H1 (cell line): ENCODE measurements around the gene RELCH. TPM values are rescaled to one million over a fixed set of nuclear protein-coding genes. Genes with fewer than 3 reads are reported as not detected.

Experiments used
- CTCF ChIA-PET: fragments of 300-600 bp; sonication (Branson Sonifier 250); formaldehyde crosslinking; loops from one replicate; lab custom pipeline; 2021; ENCODE audit not compliant: partially characterized antibody; lab: Charles Lee
- POLR2A ChIA-PET: fragments of 300-600 bp; sonication (Branson Sonifier 250); formaldehyde crosslinking; loops from one replicate; lab custom pipeline; 2021; ENCODE audit warnings: inconsistent platforms; ENCODE audit not compliant: partially characterized antibody; lab: Charles Lee
- DNase-seq, 2 experiments: peaks; one replicate each; pipeline versions ENCODE4 v3.0.0 to v3.0.0-alpha.2; 2010 to 2022; ENCODE audit warnings: low spot score in 2 of 2, low read depth in 1 of 2, mixed read lengths in 1 of 2
- FAIRE-seq: peaks from 2 replicates; lab custom pipeline; 2011; peaks lifted over from hg19 to GRCh38; lab: Jason Lieb, UNC
- H2AFZ ChIP-seq: 2 replicates; pipeline ENCODE4 v1.8.1; 2012; ENCODE audit warnings: low read length, inconsistent platforms
- H2AK5ac ChIP-seq: 2 replicates; pipeline ENCODE4 v1.6.1; 2013; ENCODE audit warnings: low read depth, low read length
- H2BK120ac ChIP-seq: replicated peaks from 2 replicates; pipeline ENCODE3; 2013; ENCODE audit warnings: low read depth, low read length, inconsistent platforms
- H2BK12ac ChIP-seq: 2 replicates; pipeline ENCODE4 v1.6.1; 2013; ENCODE audit warnings: low read depth, low read length
- H2BK15ac ChIP-seq: 2 replicates; pipeline ENCODE4 v1.6.1; 2013; ENCODE audit warnings: low read length
- H2BK20ac ChIP-seq: 2 replicates; pipeline ENCODE4 v1.6.1; 2013; ENCODE audit warnings: low read length
- H2BK5ac ChIP-seq: 2 replicates; pipeline ENCODE4 v1.6.1; 2013; ENCODE audit warnings: low read depth, low read length
- H3K14ac ChIP-seq: 2 replicates; pipeline ENCODE4 v1.6.1; 2013; ENCODE audit warnings: inconsistent platforms; ENCODE audit not compliant: insufficient read length
- H3K18ac ChIP-seq: 2 replicates; pipeline ENCODE4 v1.6.1; 2013; ENCODE audit warnings: low read length; ENCODE audit errors: extremely low read depth
- H3K23ac ChIP-seq: 2 replicates; pipeline ENCODE4 v1.6.1; 2013; ENCODE audit warnings: inconsistent platforms; ENCODE audit not compliant: insufficient read length
- H3K23me2 ChIP-seq: 2 replicates; pipeline ENCODE4 v1.6.1; 2013; ENCODE audit warnings: low read depth, low read length
- H3K27ac ChIP-seq: 2 replicates; pipeline ENCODE4 v1.6.1; 2011; ENCODE audit warnings: low read depth, low read length, inconsistent platforms
- H3K27me3 ChIP-seq, 4 experiments: replicated peaks in 1 of 4; 1 replicate in 1 of 4; 2 replicates in 3 of 4; pipeline versions ENCODE4 v1.6.1 to v1.8.1; 2011 to 2013; ENCODE audit warnings: low read length in 3 of 4, mild to moderate bottlenecking in 3 of 4, inconsistent platforms in 2 of 4, mixed read lengths in 2 of 4, moderate library complexity in 1 of 4; ENCODE audit not compliant: control insufficient read depth in 3 of 4, insufficient read depth in 3 of 4; ENCODE audit errors: extremely low read depth in 1 of 4
- H3K36me3 ChIP-seq, 4 experiments: 2 replicates each; pipeline versions ENCODE4 v1.6.1 to v1.8.1; 2011 to 2013; ENCODE audit warnings: mild to moderate bottlenecking in 4 of 4, low read length in 3 of 4, moderate library complexity in 2 of 4, control low read depth in 1 of 4, inconsistent platforms in 1 of 4; ENCODE audit not compliant: insufficient read depth in 4 of 4, control insufficient read depth in 2 of 4
- H3K4ac ChIP-seq: replicated peaks from 2 replicates; pipeline ENCODE3; 2013; ENCODE audit warnings: low read length, low read depth, mixed read lengths, inconsistent platforms; ENCODE audit not compliant: insufficient read length
- H3K4me1 ChIP-seq, 4 experiments: replicated peaks in 1 of 4; 1 replicate in 1 of 4; 2 replicates in 3 of 4; pipeline versions ENCODE4 v1.6.1 to v1.8.1; 2011 to 2013; ENCODE audit warnings: low read length in 3 of 4, inconsistent platforms in 2 of 4, mixed read lengths in 1 of 4; ENCODE audit not compliant: insufficient read depth in 4 of 4, control insufficient read depth in 3 of 4
- H3K4me2 ChIP-seq, 2 experiments: 2 replicates each; pipeline versions ENCODE4 v1.6.1 to v1.8.1; 2011 to 2013; ENCODE audit warnings: low read depth in 2 of 2, low read length in 2 of 2, control low read depth in 1 of 2, inconsistent platforms in 1 of 2, mild to moderate bottlenecking in 1 of 2; ENCODE audit not compliant: insufficient read depth in 1 of 2
- H3K4me3 ChIP-seq, 4 experiments: fragments of 200-600, 300-600 bp in 1 of 4; sonication (generic), shearing (Covaris generic), sonication (Bioruptor Twin) in 1 of 4; 2 replicates each; pipeline versions ENCODE4 v1.5.1 to v1.8.1; 2011 to 2016; ENCODE audit warnings: low read length in 4 of 4, low read depth in 3 of 4, control low read depth in 2 of 4, inconsistent platforms in 2 of 4, mild to moderate bottlenecking in 2 of 4, mixed read lengths in 1 of 4, moderate library complexity in 1 of 4; ENCODE audit not compliant: insufficient read depth in 2 of 4; ENCODE audit errors: extremely low read depth in 1 of 4
- H3K56ac ChIP-seq: replicated peaks from 2 replicates; pipeline ENCODE3; 2013; ENCODE audit warnings: low read depth, mild to moderate bottlenecking, mixed read lengths, low read length, inconsistent platforms; ENCODE audit not compliant: insufficient read length
- H3K79me1 ChIP-seq: 2 replicates; pipeline ENCODE4 v1.6.1; 2013; ENCODE audit warnings: low read depth, low read length, control low read depth
- H3K79me2 ChIP-seq, 2 experiments: 2 replicates each; pipeline versions ENCODE4 v1.6.1 to v1.8.1; 2012 to 2013; ENCODE audit warnings: low read length in 2 of 2, mild to moderate bottlenecking in 2 of 2, inconsistent platforms in 1 of 2; ENCODE audit not compliant: insufficient read depth in 2 of 2, control insufficient read depth in 1 of 2
- H3K9ac ChIP-seq, 4 experiments: replicated peaks in 1 of 4; 1 replicate in 1 of 4; 2 replicates in 3 of 4; pipeline versions ENCODE4 v1.6.1 to v1.8.1; 2011 to 2013; ENCODE audit warnings: low read depth in 3 of 4, low read length in 3 of 4, control low read depth in 2 of 4, mild to moderate bottlenecking in 2 of 4, moderate library complexity in 2 of 4, inconsistent platforms in 1 of 4; ENCODE audit errors: extremely low read depth in 1 of 4
- H3K9me3 ChIP-seq, 2 experiments: 2 replicates each; pipeline versions ENCODE4 v1.6.1 to v1.8.1; 2012 to 2013; ENCODE audit warnings: mild to moderate bottlenecking in 2 of 2, moderate library complexity in 2 of 2, control low read depth in 1 of 2, inconsistent platforms in 1 of 2, low read depth in 1 of 2, low read length in 1 of 2, mixed read lengths in 1 of 2; ENCODE audit not compliant: insufficient read depth in 2 of 2
- H4K20me1 ChIP-seq, 2 experiments: replicated peaks in 1 of 2; 2 replicates each; pipeline versions ENCODE3 to v1.8.1; 2011 to 2013; ENCODE audit warnings: inconsistent platforms in 2 of 2, low read length in 2 of 2, mild to moderate bottlenecking in 1 of 2; ENCODE audit not compliant: insufficient read depth in 2 of 2, control insufficient read depth in 1 of 2
- H4K5ac ChIP-seq: 2 replicates; pipeline ENCODE4 v1.6.1; 2013; ENCODE audit warnings: low read length, low read depth, mixed read lengths, inconsistent platforms; ENCODE audit not compliant: insufficient read length
- H4K8ac ChIP-seq: 2 replicates; pipeline ENCODE4 v1.8.0; 2013; ENCODE audit warnings: mild to moderate bottlenecking, moderate library complexity, low read length, inconsistent platforms; ENCODE audit not compliant: insufficient read depth; ENCODE audit errors: extremely low read depth
- H4K91ac ChIP-seq: replicated peaks from 2 replicates; pipeline ENCODE3; 2013; ENCODE audit warnings: low read length, mixed read lengths, inconsistent platforms; ENCODE audit not compliant: insufficient read length
- BCL11A ChIP-seq, 2 experiments: IDR thresholded peaks; one replicate each; pipeline ENCODE4 v1.6.1; 2011; ENCODE audit warnings: low read depth in 2 of 2, low read length in 2 of 2, mild to moderate bottlenecking in 2 of 2
- JUND ChIP-seq: IDR thresholded peaks from 2 replicates; pipeline ENCODE4 v1.6.1; 2011; ENCODE audit warnings: mild to moderate bottlenecking, improper control_type of control experiment, low read length
- RAD21 ChIP-seq, 2 experiments: IDR thresholded peaks in 1 of 2; conservative IDR thresholded peaks in 1 of 2; 2 replicates each; pipeline ENCODE4 v1.6.1; 2011; ENCODE audit warnings: low read depth in 2 of 2, low read length in 2 of 2, improper control_type of control experiment in 1 of 2, inconsistent platforms in 1 of 2, mild to moderate bottlenecking in 1 of 2, moderate library complexity in 1 of 2
- SAP30 ChIP-seq: fragments of 300-600 bp; sonication (generic); IDR thresholded peaks from 2 replicates; pipeline ENCODE4 v1.7.1; 2012; ENCODE audit warnings: low read length, moderate library complexity, mild to moderate bottlenecking, inconsistent platforms; ENCODE audit not compliant: insufficient read depth, insufficient replicate concordance
- WGBS, 2 experiments: shearing (Covaris generic) in 1 of 2; methylation state at CpG; one replicate each; pipeline versions ENCODE4 v1.1.6 to v1.1.7; 2013 to 2015; ENCODE audit warnings: low lambda C conversion rate in 2 of 2, mixed read lengths in 2 of 2, inconsistent platforms in 1 of 2, low coverage in 1 of 2, missing lambda C conversion rate in 1 of 2; ENCODE audit not compliant: insufficient replicate concordance in 2 of 2, insufficient coverage in 1 of 2, insufficient read length in 1 of 2; ENCODE audit errors: extremely low coverage in 1 of 2, missing lambda C conversion rate in 1 of 2; 5-methylcytosine and 5-hydroxymethylcytosine counted together
- polyA plus RNA-seq, 7 experiments: library from polyadenylated mRNA; depleted of rRNA in 3 of 7; stranded (reverse) in 5 of 7; unstranded in 2 of 7; fragments of >200 nt in 5 of 7; fragments of 200-250 nt in 2 of 7; gene quantifications; 1 replicate in 5 of 7; 2 replicates in 1 of 7; 4 replicates in 1 of 7; pipeline versions ENCODE4 v1.2.1 to v1.2.3, GENCODE V29; 2011 to 2013; ENCODE audit warnings: missing spikeins in 2 of 7, mixed read lengths in 2 of 7
- total RNA-seq: library from RNA; stranded (reverse); fragmentation: NEBNext Ultra II Directional; extraction: Animal tissue kit (Norgen Biotek cat#: 25700); gene quantifications from 2 replicates; pipeline ENCODE4 v1.2.1, GENCODE V29; 2021
- TF ChIP-seq, protein P1 (sequence below): IDR thresholded peaks from 2 replicates; pipeline ENCODE4 v1.6.1; 2011; ENCODE audit warnings: low read length, improper control_type of control experiment

Gene RELCH
- total and polyA plus RNA-seq, 2 of the 8 experiments (the other 6 are each of a cell fraction or from before 2014, with no cell fraction given) = 7.3 to 26.9 TPM

DNA sequence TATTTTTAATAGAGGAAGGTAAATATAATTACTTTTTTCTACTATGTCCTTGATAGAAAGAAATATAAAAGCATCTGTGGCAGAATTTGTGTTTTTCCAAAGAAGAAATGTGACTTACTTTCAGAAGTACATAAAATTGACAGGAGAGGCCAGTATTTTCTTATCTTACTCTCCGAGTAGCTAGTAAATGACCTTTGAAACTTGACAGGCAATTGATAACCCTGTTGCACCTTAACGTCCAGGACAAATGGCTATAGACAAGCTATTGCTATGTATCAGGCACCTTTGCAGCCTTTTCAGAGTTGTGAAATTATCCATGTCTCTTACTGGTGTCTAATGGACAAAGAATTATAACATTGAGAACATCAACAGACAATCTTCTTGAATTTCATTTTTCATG lies 75.0 kb downstream of the RELCH start:
- Histone ChIP-seq H2AK5ac (no peak overlapping the region), H3K14ac (no peak overlapping the region), H3K9ac (no peak overlapping the region), H3K9me3 (no peaks in the 10 kb centered on the region), H4K20me1 (no peaks in the 10 kb centered on the region), H3K4ac (no peak overlapping the region), H3K23ac (no peak overlapping the region), H2BK12ac (no peak overlapping the region), H3K79me1 (no peaks in the 10 kb centered on the region), H3K23me2 (no peaks in the 10 kb centered on the region), H3K4me3 (no peak overlapping the region)
- FAIRE-seq = no peak
- TF ChIP-seq RAD21 (IDR thresholded peaks at IDR 0.05 in 1 of 2, conservative IDR thresholded peaks at IDR 0.05 in 1 of 2; ENCODE audit: low read depth in 2 of 2, low read length in 2 of 2) (peak; percentile 6 to 21; a peak in 1 of 4 replicates), BCL11A (IDR thresholded peaks at IDR 0.05; ENCODE audit: low read depth in 2 of 2, low read length in 2 of 2) (no peak), JUND (no peak), SAP30 (no peak)
- TF ChIP-seq, protein P1, sequence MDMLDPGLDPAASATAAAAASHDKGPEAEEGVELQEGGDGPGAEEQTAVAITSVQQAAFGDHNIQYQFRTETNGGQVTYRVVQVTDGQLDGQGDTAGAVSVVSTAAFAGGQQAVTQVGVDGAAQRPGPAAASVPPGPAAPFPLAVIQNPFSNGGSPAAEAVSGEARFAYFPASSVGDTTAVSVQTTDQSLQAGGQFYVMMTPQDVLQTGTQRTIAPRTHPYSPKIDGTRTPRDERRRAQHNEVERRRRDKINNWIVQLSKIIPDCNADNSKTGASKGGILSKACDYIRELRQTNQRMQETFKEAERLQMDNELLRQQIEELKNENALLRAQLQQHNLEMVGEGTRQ = no peak
- TF ChIP-seq, all 59 proteins: peak for 1
- no peak overlapping the region for H3K18ac ChIP-seq
- H2BK20ac ChIP-seq = no peak overlapping the region
- no peak overlapping the region for H3K56ac ChIP-seq
- no peak overlapping the region for H2AFZ ChIP-seq
- H3K27me3 ChIP-seq = no peaks in the 10 kb centered on the region
- no peak overlapping the region for H4K91ac ChIP-seq
- H3K4me2 ChIP-seq = no peak overlapping the region
- WGBS, 2 experiments = 83% methylated on average over 2 of the region's 2 CpGs; no CpG with 5 or more reads in 1 of the 2 experiments
- no peak overlapping the region for H3K27ac ChIP-seq
- no peak overlapping the region for H2BK120ac ChIP-seq
- POLR2A ChIA-PET = no interaction called here
- no peak overlapping the region for H2BK15ac ChIP-seq
- CTCF ChIA-PET = interaction anchor here (0.7 to 1.4 kb wide), 2 partner anchors 13 to 163 kb away, joined by 4 to 5 read pairs; no protein-coding TSS in a partner anchor
- H4K5ac ChIP-seq = no peak overlapping the region
- H4K8ac ChIP-seq = no peak overlapping the region
- H2BK5ac ChIP-seq = no peak overlapping the region
- H3K4me1 ChIP-seq = no peaks in the 10 kb centered on the region
- peaks cover 0 to 57% (median 20%) of the 10 kb centered on the region in 4 experiments; a peak in 7 of 8 replicates for H3K36me3 ChIP-seq
- DNase-seq = no peak
- H3K79me2 ChIP-seq = no peaks in the 10 kb centered on the region
